IMR-90 (cell line): Measurements from ENCODE around the gene LAMA3. TPM values are rescaled to one million over a fixed set of nuclear protein-coding genes. Genes with fewer than 3 reads are reported as not detected.

ENCODE experiments used
- ATAC-seq: fragments of 200-7000 bp; cut with Tn5 transposase; 2 replicates; pipeline ENCODE4 v1.9.1; 2020; ENCODE audit warnings: low read depth, mild to moderate bottlenecking, moderate library complexity
- BruUV-seq: library from RNA; stranded (reverse); fragments of 400-500 nt; replicated peaks from 2 replicates; lab custom pipeline; 2021; lab: Mats Ljungman, UMichigan
- CTCF ChIA-PET: fragments of 300-600 bp; formaldehyde crosslinking; extraction: SDS; loops from one replicate; lab custom pipeline; 2021; ENCODE audit warnings: antibody characterized with exemption; lab: Yijun Ruan, JAX
- POLR2A ChIA-PET: fragments of 300-600 bp; sonication (Branson Sonifier 250); formaldehyde crosslinking; loops from one replicate; lab custom pipeline; 2022; ENCODE audit warnings: antibody characterized with exemption; ENCODE audit not compliant: unreplicated experiment; lab: Charles Lee
- DNase-seq: peaks from one replicate; pipeline ENCODE4 v3.0.0; 2013
- H2AFZ ChIP-seq: replicated peaks from 2 replicates; pipeline ENCODE3; 2013; ENCODE audit warnings: low read length, mild to moderate bottlenecking; ENCODE audit not compliant: poor library complexity
- H2AK5ac ChIP-seq: 2 replicates; pipeline ENCODE4 v1.6.1; 2013; ENCODE audit warnings: low read depth, low read length, inconsistent platforms
- H2AK9ac ChIP-seq: replicated peaks from 2 replicates; pipeline ENCODE3; 2013; ENCODE audit warnings: mild to moderate bottlenecking, low read depth, low read length, moderate library complexity; ENCODE audit not compliant: poor library complexity
- H2BK120ac ChIP-seq: 2 replicates; pipeline ENCODE4 v1.6.1; 2013; ENCODE audit warnings: low read depth, low read length, inconsistent platforms
- H2BK15ac ChIP-seq: 3 replicates; pipeline ENCODE4 v1.6.1; 2013; ENCODE audit warnings: low read depth, low read length, inconsistent platforms
- H2BK20ac ChIP-seq: 2 replicates; pipeline ENCODE4 v1.6.1; 2013; ENCODE audit warnings: low read depth, mild to moderate bottlenecking, inconsistent platforms, low read length, moderate library complexity
- H2BK5ac ChIP-seq: 2 replicates; pipeline ENCODE4 v1.6.1; 2013; ENCODE audit warnings: mild to moderate bottlenecking, low read depth, low read length, inconsistent platforms; ENCODE audit not compliant: poor library complexity, severe bottlenecking
- H3K14ac ChIP-seq: replicated peaks from 2 replicates; pipeline ENCODE4 v1.6.1; 2013; ENCODE audit warnings: low read depth, low read length, inconsistent platforms
- H3K18ac ChIP-seq: 2 replicates; pipeline ENCODE4 v1.6.1; 2013; ENCODE audit warnings: low read depth, low read length, control low read depth
- H3K23ac ChIP-seq: 2 replicates; pipeline ENCODE4 v1.6.1; 2013; ENCODE audit warnings: low read depth, low read length, inconsistent platforms
- H3K27ac ChIP-seq: 2 replicates; pipeline ENCODE4 v1.5.1; 2013; ENCODE audit warnings: mild to moderate bottlenecking, control low read depth, low read length; ENCODE audit not compliant: insufficient read depth
- H3K27me3 ChIP-seq: 2 replicates; pipeline ENCODE4 v1.6.1; 2013; ENCODE audit warnings: low read length; ENCODE audit not compliant: control insufficient read depth, insufficient read depth
- H3K36me3 ChIP-seq: 2 replicates; pipeline ENCODE4 v1.6.1; 2013; ENCODE audit warnings: low read length, mixed read lengths; ENCODE audit not compliant: control insufficient read depth, insufficient read depth
- H3K4ac ChIP-seq: 2 replicates; pipeline ENCODE4 v1.6.1; 2013; ENCODE audit warnings: low read depth, low read length, inconsistent platforms
- H3K4me1 ChIP-seq: 2 replicates; pipeline ENCODE4 v1.6.1; 2013; ENCODE audit warnings: low read length, mixed read lengths; ENCODE audit not compliant: control insufficient read depth, insufficient read depth
- H3K4me2 ChIP-seq: 2 replicates; pipeline ENCODE4 v1.6.1; 2013; ENCODE audit warnings: low read depth, mild to moderate bottlenecking, control low read depth, low read length, moderate library complexity
- H3K4me3 ChIP-seq: 2 replicates; pipeline ENCODE4 v1.5.1; 2013; ENCODE audit warnings: low read depth, mild to moderate bottlenecking, control low read depth, low read length, moderate library complexity; ENCODE audit not compliant: insufficient read depth
- H3K56ac ChIP-seq: 2 replicates; pipeline ENCODE4 v1.6.1; 2013; ENCODE audit warnings: low read length, inconsistent platforms; ENCODE audit not compliant: insufficient read depth; ENCODE audit errors: extremely low read depth
- H3K79me1 ChIP-seq, 2 experiments: 2 replicates each; pipeline ENCODE4 v1.6.1; 2013; ENCODE audit warnings: low read length in 2 of 2, inconsistent platforms in 1 of 2, low read depth in 1 of 2
- H3K9ac ChIP-seq: 2 replicates; pipeline ENCODE4 v1.6.1; 2013; ENCODE audit warnings: low read depth, low read length, control low read depth
- H3K9me1 ChIP-seq: 2 replicates; pipeline ENCODE4 v1.6.1; 2013; ENCODE audit warnings: low read length, inconsistent platforms; ENCODE audit not compliant: insufficient read depth
- H3K9me3 ChIP-seq: 2 replicates; pipeline ENCODE4 v1.6.1; 2013; ENCODE audit warnings: low read length; ENCODE audit not compliant: control insufficient read depth, insufficient read depth
- H4K20me1 ChIP-seq: 2 replicates; pipeline ENCODE4 v1.6.1; 2013; ENCODE audit warnings: low read length, inconsistent platforms; ENCODE audit not compliant: insufficient read depth
- H4K5ac ChIP-seq: 2 replicates; pipeline ENCODE4 v1.6.1; 2013; ENCODE audit warnings: mild to moderate bottlenecking, low read depth, low read length, control low read depth
- H4K8ac ChIP-seq, 2 experiments: 2 replicates each; pipeline ENCODE4 v1.6.1; 2013; ENCODE audit warnings: low read depth in 2 of 2, low read length in 2 of 2, control low read depth in 1 of 2, inconsistent platforms in 1 of 2
- H4K91ac ChIP-seq: 2 replicates; pipeline ENCODE4 v1.6.1; 2013; ENCODE audit warnings: low read depth, low read length, inconsistent platforms; ENCODE audit not compliant: insufficient read depth
- CHD1 ChIP-seq: IDR thresholded peaks from 2 replicates; pipeline ENCODE4 v1.6.1; 2012; ENCODE audit warnings: low read depth, low read length, improper control_type of control experiment
- CTCF ChIP-seq: conservative IDR thresholded peaks from 2 replicates; pipeline ENCODE4 v1.5.1; 2012; ENCODE audit warnings: mild to moderate bottlenecking, low read depth, low read length, improper control_type of control experiment
- ELK1 ChIP-seq: fragments of 150-350 bp; IDR thresholded peaks from 2 replicates; pipeline ENCODE4 v1.6.1; 2016; ENCODE audit warnings: low read depth, mild to moderate bottlenecking, low read length, moderate library complexity, borderline replicate concordance
- FOS ChIP-seq: fragments of 150-350 bp; IDR thresholded peaks from 2 replicates; pipeline ENCODE4 v1.6.1; 2016; ENCODE audit warnings: low read depth, low read length
- MAFK ChIP-seq: IDR thresholded peaks from 2 replicates; pipeline ENCODE4 v1.6.1; 2012; ENCODE audit warnings: low read depth, low read length, improper control_type of control experiment
- MXI1 ChIP-seq: IDR thresholded peaks from 2 replicates; pipeline ENCODE4 v1.6.1; 2012; ENCODE audit warnings: low read depth, mild to moderate bottlenecking, low read length, moderate library complexity, borderline replicate concordance
- POLR2A ChIP-seq: IDR thresholded peaks from 2 replicates; pipeline ENCODE4 v1.6.1; 2012; ENCODE audit warnings: mild to moderate bottlenecking, low read depth, low read length
- RAD21 ChIP-seq: IDR thresholded peaks from 2 replicates; pipeline ENCODE4 v1.6.1; 2012; ENCODE audit warnings: low read length, improper control_type of control experiment
- RCOR1 ChIP-seq: IDR thresholded peaks from 2 replicates; pipeline ENCODE4 v1.6.1; 2012; ENCODE audit warnings: mild to moderate bottlenecking, low read length, improper control_type of control experiment; ENCODE audit not compliant: insufficient replicate concordance
- RFX5 ChIP-seq: IDR thresholded peaks from 2 replicates; pipeline ENCODE4 v1.8.0; 2012; ENCODE audit warnings: low read depth, mild to moderate bottlenecking, low read length, moderate library complexity
- SMC3 ChIP-seq: fragments of 150-350 bp; IDR thresholded peaks from 2 replicates; pipeline ENCODE4 v1.6.1; 2016; ENCODE audit warnings: low read depth, mild to moderate bottlenecking, antibody characterized with exemption, low read length, moderate library complexity
- WGBS, 2 experiments: methylation state at CpG; one replicate each; pipeline versions ENCODE4 v1.1.5 to v1.1.7; 2013; ENCODE audit warnings: missing lambda C conversion rate in 2 of 2; ENCODE audit not compliant: insufficient read length in 1 of 2; ENCODE audit errors: extremely low coverage in 2 of 2; 5-methylcytosine and 5-hydroxymethylcytosine counted together
- dilution Hi-C: fragments of 300-500 bp; cut with HindIII; formaldehyde crosslinking; loops from one replicate; pipeline ENCODE4 v1.14.3; 2018; ENCODE audit warnings: low sequenced_read_pairs; ENCODE audit not compliant: unreplicated experiment
- in situ Hi-C: fragments of 300-500 bp; cut with MboI; formaldehyde crosslinking; loops from 3 replicates; pipeline ENCODE4 v1.14.3; 2019; ENCODE audit warnings: low sequenced_read_pairs, inconsistent platforms, mixed read lengths
- intact Hi-C: fragments of 100-400 bp; cut with micrococcal nuclease; formaldehyde crosslinking; loops from 2 replicates; pipeline ENCODE4 v1.10.0; 2022
- polyA plus RNA-seq, 3 experiments: library from polyadenylated mRNA; depleted of rRNA; stranded (reverse); fragments of >200 nt; gene quantifications; 2 replicates each; pipeline ENCODE4 v1.2.3, GENCODE V29; 2012; ENCODE audit warnings: low replicate concordance in 1 of 3
- total RNA-seq: library from RNA; depleted of rRNA; stranded (reverse); fragments of >200 nt; gene quantifications from 2 replicates; pipeline ENCODE4 v1.2.3, GENCODE V29; 2012

Gene LAMA3
- total and polyA plus RNA-seq, 2 of the 4 experiments (the other 2 are of a cell fraction): 0.18 to 0.19 TPM

DNA sequence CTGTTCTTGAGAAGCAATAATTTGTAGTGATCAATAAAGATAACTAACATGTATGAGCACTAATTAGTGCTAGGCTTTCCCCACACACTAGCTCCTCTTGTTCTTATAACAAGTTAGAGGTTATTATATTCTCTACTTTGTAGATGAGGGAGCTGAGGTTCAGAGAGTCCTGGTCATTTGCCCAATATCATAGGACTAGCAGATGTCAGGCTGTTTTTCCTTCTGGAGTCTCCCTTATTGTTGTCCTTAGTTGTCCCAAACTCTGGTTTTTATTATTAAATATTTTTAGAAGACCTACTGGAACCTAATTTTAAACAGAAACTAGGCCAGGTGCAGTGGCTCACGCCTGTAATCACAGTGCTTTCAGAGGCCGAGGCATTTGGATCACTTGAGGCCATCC is 308.8 kb downstream of the LAMA3 start:
- Histone ChIP-seq H2BK5ac (no peak overlapping the region), H3K4me1 (no peaks in the 10 kb centered on the region), H2BK15ac (no peak overlapping the region), H3K27ac (no peak overlapping the region), H2BK120ac (no peak overlapping the region), H4K8ac (no peak overlapping the region), H3K9me1 (no peaks in the 10 kb centered on the region), H3K9me3 (no peaks in the 10 kb centered on the region), H3K4me2 (no peak overlapping the region), H3K9ac (no peak overlapping the region), H3K56ac (no peak overlapping the region), H2AK5ac (no peak overlapping the region), H3K4ac (no peak overlapping the region), H3K27me3 (no peaks in the 10 kb centered on the region), H3K79me1 (no peaks in the 10 kb centered on the region), H3K18ac (no peak overlapping the region), H3K14ac (no peak overlapping the region), H3K4me3 (no peak overlapping the region), H3K23ac (no peak overlapping the region), H2AFZ (no peak overlapping the region), H4K20me1 (no peaks in the 10 kb centered on the region), H2BK20ac (no peak overlapping the region), H3K36me3 (no peaks in the 10 kb centered on the region), H4K5ac (no peak overlapping the region), H2AK9ac (no peak overlapping the region), H4K91ac (no peak overlapping the region)
- intact Hi-C loops: no loop called here
- POLR2A ChIA-PET: no interaction called here
- TF ChIP-seq FOS (no peak), RCOR1 (no peak), CTCF (no peak), POLR2A (no peak), RFX5 (no peak), SMC3 (no peak), CHD1 (no peak), MXI1 (no peak), MAFK (no peak), ELK1 (no peak), RAD21 (no peak)
- CTCF ChIA-PET: no interaction called here
- WGBS, 2 experiments: no CpG with 5 or more reads among the region's 2 CpGs
- in situ Hi-C loops: no loop called here
- ATAC-seq (no peak), DNase-seq (no peak)
- no TSS peak for BruUV-seq
- dilution Hi-C loops: no loop called here
